K562 (cell line): Measurements from ENCODE around the gene SV2A. TPM values are rescaled to one million over a fixed set of nuclear protein-coding genes. Genes with fewer than 3 reads are reported as not detected.

ENCODE experiments used
- ARID2 ChIP-seq: fragments of 450-650 bp; IDR thresholded peaks from 2 replicates; pipeline ENCODE4 v1.6.1; 2017; ENCODE audit warnings: antibody characterized with exemption, mild to moderate bottlenecking
- DMBX1 ChIP-seq: fragments of 250-450 bp; sonication (Bioruptor Pico); IDR thresholded peaks from 2 replicates; pipeline ENCODE4 v1.8.0; 2022; ENCODE audit warnings: inconsistent platforms, mild to moderate bottlenecking, moderate library complexity, borderline replicate concordance
- ELF1 ChIP-seq: fragments of 200-800 bp; sonication (Bioruptor generic); IDR thresholded peaks from 2 replicates; pipeline ENCODE4 v1.6.1; 2016; ENCODE audit warnings: missing genetic modification characterization, missing compliant biosample characterization
- ESRRA ChIP-seq: fragments of 450-650 bp; IDR thresholded peaks from 2 replicates; pipeline ENCODE4 v1.6.1; 2014; ENCODE audit warnings: low read depth, mild to moderate bottlenecking, moderate library complexity, borderline replicate concordance
- HCFC1 ChIP-seq: IDR thresholded peaks from 2 replicates; pipeline ENCODE4 v1.6.1; 2012; ENCODE audit warnings: low read depth, low read length, improper control_type of control experiment
- MIER1 ChIP-seq: fragments of 450-650 bp; IDR thresholded peaks from 2 replicates; pipeline ENCODE4 v1.6.1; 2016; ENCODE audit warnings: antibody characterized with exemption, mild to moderate bottlenecking, low read depth
- polyA plus RNA-seq, 8 experiments: library from polyadenylated mRNA; depleted of rRNA in 4 of 8; stranded (reverse) in 5 of 8; unstranded in 3 of 8; fragments of >200 nt; fragmentation: Nextera tagmentation in 2 of 8; fragmentation: Illumina TruSeq in 1 of 8; extraction: Ambion mirVana in 2 of 8; extraction: Trizol in 1 of 8; gene quantifications; 2 replicates each; pipeline versions ENCODE4 v1.2.1 to v1.2.3, GENCODE V29; 2011 to 2014; ENCODE audit warnings: inconsistent platforms in 1 of 8, missing spikeins in 1 of 8
- total RNA-seq, 7 experiments: library from RNA; depleted of rRNA in 6 of 7; stranded (reverse); fragments of >200 nt in 6 of 7; fragmentation: Illumina TruSeq in 2 of 7; extraction: Trizol in 2 of 7; gene quantifications; 2 replicates each; pipeline versions ENCODE4 v1.2.1 to v1.2.3, GENCODE V29; 2011 to 2021; ENCODE audit warnings: low replicate concordance in 1 of 7
- TF ChIP-seq, protein P1 (sequence below): fragments of 450-650 bp; IDR thresholded peaks from 2 replicates; pipeline ENCODE4 v1.6.1; 2016; ENCODE audit warnings: mild to moderate bottlenecking, moderate library complexity
- TF ChIP-seq, protein P2 (sequence below): fragments of 450-650 bp; IDR thresholded peaks from 2 replicates; pipeline ENCODE4 v1.6.1; 2014; ENCODE audit warnings: low read depth, mild to moderate bottlenecking, moderate library complexity, borderline replicate concordance

The SV2A gene
- total and polyA plus RNA-seq, 9 of the 15 experiments (the other 6 are each of a cell fraction or from before 2014, with no cell fraction given), result 0.07 to 0.22 (median 0.11) TPM; not detected in 1

DNA sequence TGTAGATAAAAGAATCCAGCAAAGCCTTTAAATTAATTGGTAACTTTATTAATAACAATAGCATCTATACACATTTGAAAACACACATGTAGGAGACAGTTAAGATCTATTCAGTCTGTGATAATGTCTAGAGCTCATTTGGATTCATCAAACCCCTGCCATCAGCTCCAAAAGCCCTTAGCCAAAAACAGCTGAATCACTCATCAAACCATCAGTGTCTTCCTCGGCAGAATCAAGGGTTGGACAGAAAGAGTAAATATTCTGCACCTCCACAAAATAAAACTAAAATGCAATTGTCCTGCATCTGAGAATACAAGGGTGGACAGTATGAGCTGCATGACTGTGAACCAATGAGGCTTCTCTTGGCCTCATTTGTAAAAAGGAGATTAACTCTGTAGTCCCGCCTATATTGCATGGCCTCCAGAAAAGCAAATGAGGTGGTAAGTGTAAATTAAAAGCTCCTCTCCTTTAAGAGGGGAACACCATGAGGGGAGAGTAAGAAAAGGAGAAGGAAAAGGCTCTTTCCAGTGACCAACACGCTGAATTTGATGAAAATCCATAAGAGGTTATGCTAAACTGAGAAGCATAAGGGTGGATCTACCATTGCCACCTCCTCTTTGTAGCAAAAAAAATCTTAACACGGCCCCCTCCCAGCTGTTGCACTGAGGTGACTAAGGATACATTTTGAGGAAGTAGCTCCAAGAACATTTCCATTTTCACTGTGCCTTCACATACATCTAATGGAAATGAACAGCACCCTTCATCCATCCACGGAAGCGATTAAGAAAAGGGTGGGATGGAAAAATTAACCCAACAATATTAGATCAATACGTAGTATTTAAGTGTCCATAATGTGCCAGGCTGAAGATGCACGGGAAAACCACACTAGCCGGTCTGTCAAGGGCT lies 33.0 kb downstream of the SV2A start (continued):
- TF ChIP-seq, protein P1, sequence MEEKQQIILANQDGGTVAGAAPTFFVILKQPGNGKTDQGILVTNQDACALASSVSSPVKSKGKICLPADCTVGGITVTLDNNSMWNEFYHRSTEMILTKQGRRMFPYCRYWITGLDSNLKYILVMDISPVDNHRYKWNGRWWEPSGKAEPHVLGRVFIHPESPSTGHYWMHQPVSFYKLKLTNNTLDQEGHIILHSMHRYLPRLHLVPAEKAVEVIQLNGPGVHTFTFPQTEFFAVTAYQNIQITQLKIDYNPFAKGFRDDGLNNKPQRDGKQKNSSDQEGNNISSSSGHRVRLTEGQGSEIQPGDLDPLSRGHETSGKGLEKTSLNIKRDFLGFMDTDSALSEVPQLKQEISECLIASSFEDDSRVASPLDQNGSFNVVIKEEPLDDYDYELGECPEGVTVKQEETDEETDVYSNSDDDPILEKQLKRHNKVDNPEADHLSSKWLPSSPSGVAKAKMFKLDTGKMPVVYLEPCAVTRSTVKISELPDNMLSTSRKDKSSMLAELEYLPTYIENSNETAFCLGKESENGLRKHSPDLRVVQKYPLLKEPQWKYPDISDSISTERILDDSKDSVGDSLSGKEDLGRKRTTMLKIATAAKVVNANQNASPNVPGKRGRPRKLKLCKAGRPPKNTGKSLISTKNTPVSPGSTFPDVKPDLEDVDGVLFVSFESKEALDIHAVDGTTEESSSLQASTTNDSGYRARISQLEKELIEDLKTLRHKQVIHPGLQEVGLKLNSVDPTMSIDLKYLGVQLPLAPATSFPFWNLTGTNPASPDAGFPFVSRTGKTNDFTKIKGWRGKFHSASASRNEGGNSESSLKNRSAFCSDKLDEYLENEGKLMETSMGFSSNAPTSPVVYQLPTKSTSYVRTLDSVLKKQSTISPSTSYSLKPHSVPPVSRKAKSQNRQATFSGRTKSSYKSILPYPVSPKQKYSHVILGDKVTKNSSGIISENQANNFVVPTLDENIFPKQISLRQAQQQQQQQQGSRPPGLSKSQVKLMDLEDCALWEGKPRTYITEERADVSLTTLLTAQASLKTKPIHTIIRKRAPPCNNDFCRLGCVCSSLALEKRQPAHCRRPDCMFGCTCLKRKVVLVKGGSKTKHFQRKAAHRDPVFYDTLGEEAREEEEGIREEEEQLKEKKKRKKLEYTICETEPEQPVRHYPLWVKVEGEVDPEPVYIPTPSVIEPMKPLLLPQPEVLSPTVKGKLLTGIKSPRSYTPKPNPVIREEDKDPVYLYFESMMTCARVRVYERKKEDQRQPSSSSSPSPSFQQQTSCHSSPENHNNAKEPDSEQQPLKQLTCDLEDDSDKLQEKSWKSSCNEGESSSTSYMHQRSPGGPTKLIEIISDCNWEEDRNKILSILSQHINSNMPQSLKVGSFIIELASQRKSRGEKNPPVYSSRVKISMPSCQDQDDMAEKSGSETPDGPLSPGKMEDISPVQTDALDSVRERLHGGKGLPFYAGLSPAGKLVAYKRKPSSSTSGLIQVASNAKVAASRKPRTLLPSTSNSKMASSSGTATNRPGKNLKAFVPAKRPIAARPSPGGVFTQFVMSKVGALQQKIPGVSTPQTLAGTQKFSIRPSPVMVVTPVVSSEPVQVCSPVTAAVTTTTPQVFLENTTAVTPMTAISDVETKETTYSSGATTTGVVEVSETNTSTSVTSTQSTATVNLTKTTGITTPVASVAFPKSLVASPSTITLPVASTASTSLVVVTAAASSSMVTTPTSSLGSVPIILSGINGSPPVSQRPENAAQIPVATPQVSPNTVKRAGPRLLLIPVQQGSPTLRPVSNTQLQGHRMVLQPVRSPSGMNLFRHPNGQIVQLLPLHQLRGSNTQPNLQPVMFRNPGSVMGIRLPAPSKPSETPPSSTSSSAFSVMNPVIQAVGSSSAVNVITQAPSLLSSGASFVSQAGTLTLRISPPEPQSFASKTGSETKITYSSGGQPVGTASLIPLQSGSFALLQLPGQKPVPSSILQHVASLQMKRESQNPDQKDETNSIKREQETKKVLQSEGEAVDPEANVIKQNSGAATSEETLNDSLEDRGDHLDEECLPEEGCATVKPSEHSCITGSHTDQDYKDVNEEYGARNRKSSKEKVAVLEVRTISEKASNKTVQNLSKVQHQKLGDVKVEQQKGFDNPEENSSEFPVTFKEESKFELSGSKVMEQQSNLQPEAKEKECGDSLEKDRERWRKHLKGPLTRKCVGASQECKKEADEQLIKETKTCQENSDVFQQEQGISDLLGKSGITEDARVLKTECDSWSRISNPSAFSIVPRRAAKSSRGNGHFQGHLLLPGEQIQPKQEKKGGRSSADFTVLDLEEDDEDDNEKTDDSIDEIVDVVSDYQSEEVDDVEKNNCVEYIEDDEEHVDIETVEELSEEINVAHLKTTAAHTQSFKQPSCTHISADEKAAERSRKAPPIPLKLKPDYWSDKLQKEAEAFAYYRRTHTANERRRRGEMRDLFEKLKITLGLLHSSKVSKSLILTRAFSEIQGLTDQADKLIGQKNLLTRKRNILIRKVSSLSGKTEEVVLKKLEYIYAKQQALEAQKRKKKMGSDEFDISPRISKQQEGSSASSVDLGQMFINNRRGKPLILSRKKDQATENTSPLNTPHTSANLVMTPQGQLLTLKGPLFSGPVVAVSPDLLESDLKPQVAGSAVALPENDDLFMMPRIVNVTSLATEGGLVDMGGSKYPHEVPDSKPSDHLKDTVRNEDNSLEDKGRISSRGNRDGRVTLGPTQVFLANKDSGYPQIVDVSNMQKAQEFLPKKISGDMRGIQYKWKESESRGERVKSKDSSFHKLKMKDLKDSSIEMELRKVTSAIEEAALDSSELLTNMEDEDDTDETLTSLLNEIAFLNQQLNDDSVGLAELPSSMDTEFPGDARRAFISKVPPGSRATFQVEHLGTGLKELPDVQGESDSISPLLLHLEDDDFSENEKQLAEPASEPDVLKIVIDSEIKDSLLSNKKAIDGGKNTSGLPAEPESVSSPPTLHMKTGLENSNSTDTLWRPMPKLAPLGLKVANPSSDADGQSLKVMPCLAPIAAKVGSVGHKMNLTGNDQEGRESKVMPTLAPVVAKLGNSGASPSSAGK, result no peak
- TF ChIP-seq DMBX1 (CRISPR knock-in tag) (no peak), HCFC1 (no peak), ESRRA (no peak), MIER1 (no peak), ELF1 (tag) (peak; percentile 65; the same call in 1 of the 2 replicates), ARID2 (no peak)
- TF ChIP-seq, protein P2, sequence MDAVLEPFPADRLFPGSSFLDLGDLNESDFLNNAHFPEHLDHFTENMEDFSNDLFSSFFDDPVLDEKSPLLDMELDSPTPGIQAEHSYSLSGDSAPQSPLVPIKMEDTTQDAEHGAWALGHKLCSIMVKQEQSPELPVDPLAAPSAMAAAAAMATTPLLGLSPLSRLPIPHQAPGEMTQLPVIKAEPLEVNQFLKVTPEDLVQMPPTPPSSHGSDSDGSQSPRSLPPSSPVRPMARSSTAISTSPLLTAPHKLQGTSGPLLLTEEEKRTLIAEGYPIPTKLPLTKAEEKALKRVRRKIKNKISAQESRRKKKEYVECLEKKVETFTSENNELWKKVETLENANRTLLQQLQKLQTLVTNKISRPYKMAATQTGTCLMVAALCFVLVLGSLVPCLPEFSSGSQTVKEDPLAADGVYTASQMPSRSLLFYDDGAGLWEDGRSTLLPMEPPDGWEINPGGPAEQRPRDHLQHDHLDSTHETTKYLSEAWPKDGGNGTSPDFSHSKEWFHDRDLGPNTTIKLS, result no peak
